HEK293 (cell line): ENCODE measurements around the gene HARS1.

Source experiments
- CTCF ChIA-PET: fragments of 350-600 bp; formaldehyde crosslinking; extraction: SDS; loops from one replicate; lab custom pipeline; 2021; ENCODE audit warnings: antibody characterized with exemption; lab: Yijun Ruan, JAX
- POLR2A ChIA-PET: fragments of 300-600 bp; formaldehyde crosslinking; extraction: SDS; loops from one replicate; lab custom pipeline; 2020; ENCODE audit warnings: antibody characterized with exemption, inconsistent platforms; lab: Yijun Ruan, JAX
- H3K27ac ChIP-seq: fragments of 200-500 bp; sonication (Bioruptor generic); 2 replicates; pipeline ENCODE4 v1.5.1; 2014; ENCODE audit warnings: low read depth, low read length, control low read depth, inconsistent platforms; ENCODE audit errors: extremely low read depth
- H3K36me3 ChIP-seq, 2 experiments: fragments of 200-500 bp in 1 of 2; sonication (Bioruptor generic) in 1 of 2; 1 replicate in 1 of 2; 2 replicates in 1 of 2; pipeline ENCODE4 v1.5.1; 2014 to 2017; ENCODE audit warnings: inconsistent platforms in 2 of 2, low read length in 2 of 2; ENCODE audit not compliant: control insufficient read depth in 2 of 2, insufficient read depth in 1 of 2
- H3K4me1 ChIP-seq: fragments of 200-500 bp; sonication (Bioruptor generic); 2 replicates; pipeline ENCODE4 v1.5.1; 2014; ENCODE audit warnings: mild to moderate bottlenecking, low read length, inconsistent platforms; ENCODE audit not compliant: control insufficient read depth, insufficient read depth
- H3K4me3 ChIP-seq: 2 replicates; pipeline ENCODE4 v1.5.1; 2011; ENCODE audit warnings: low read depth, mild to moderate bottlenecking, control low read depth, low read length, moderate library complexity
- H3K9me3 ChIP-seq: fragments of 200-500 bp; sonication (Bioruptor generic); 2 replicates; pipeline ENCODE4 v1.5.1; 2014; ENCODE audit warnings: low read depth, low read length, inconsistent platforms; ENCODE audit not compliant: control insufficient read depth, insufficient read depth
- GLIS2 ChIP-seq: fragments of 450-650 bp; formaldehyde crosslinking; IDR thresholded peaks from 2 replicates; pipeline ENCODE4 v1.5.1; 2016; ENCODE audit warnings: missing biosample characterization, missing genetic modification characterization
- REST ChIP-seq: fragments of 450-650 bp; formaldehyde crosslinking; IDR thresholded peaks from 2 replicates; pipeline ENCODE4 v1.5.1; 2016; ENCODE audit warnings: missing biosample characterization, missing genetic modification characterization
- ZEB2 ChIP-seq: fragments of 450-650 bp; formaldehyde crosslinking; IDR thresholded peaks from 2 replicates; pipeline ENCODE4 v1.5.1; 2016; ENCODE audit warnings: missing biosample characterization, missing genetic modification characterization
- ZNF175 ChIP-seq: fragments of 450-650 bp; formaldehyde crosslinking; IDR thresholded peaks from 2 replicates; pipeline ENCODE4 v1.5.1; 2016; ENCODE audit warnings: missing biosample characterization, missing genetic modification characterization
- ZNF19 ChIP-seq: fragments of 450-650 bp; formaldehyde crosslinking; IDR thresholded peaks from 2 replicates; pipeline ENCODE4; 2016; ENCODE audit warnings: missing biosample characterization, missing genetic modification characterization, low read depth
- ZNF202 ChIP-seq: fragments of 450-650 bp; formaldehyde crosslinking; IDR thresholded peaks from 2 replicates; pipeline ENCODE4 v1.5.1; 2016; ENCODE audit warnings: missing biosample characterization, missing genetic modification characterization, borderline replicate concordance
- ZNF292 ChIP-seq: fragments of 450-650 bp; formaldehyde crosslinking; IDR thresholded peaks from 2 replicates; pipeline ENCODE4 v1.5.1; 2016; ENCODE audit warnings: low read depth, missing biosample characterization, missing genetic modification characterization, borderline replicate concordance
- ZNF37A ChIP-seq: fragments of 450-650 bp; IDR thresholded peaks from 2 replicates; pipeline ENCODE4 v1.5.1; 2018; ENCODE audit warnings: missing biosample characterization, missing genetic modification characterization
- ZNF555 ChIP-seq: fragments of 450-650 bp; formaldehyde crosslinking; conservative IDR thresholded peaks from 2 replicates; pipeline ENCODE4 v1.5.1; 2017; ENCODE audit warnings: missing biosample characterization, mild to moderate bottlenecking, missing genetic modification characterization, inconsistent platforms
- ZNF585B ChIP-seq: fragments of 450-650 bp; formaldehyde crosslinking; IDR thresholded peaks from 2 replicates; pipeline ENCODE4 v1.5.1; 2016; ENCODE audit warnings: missing biosample characterization, missing genetic modification characterization
- ZNF600 ChIP-seq: fragments of 450-650 bp; formaldehyde crosslinking; IDR thresholded peaks from 2 replicates; pipeline ENCODE4 v1.5.1; 2016; ENCODE audit warnings: missing biosample characterization, missing genetic modification characterization
- ZNF623 ChIP-seq: fragments of 450-650 bp; formaldehyde crosslinking; IDR thresholded peaks from 2 replicates; pipeline ENCODE4 v1.5.1; 2016; ENCODE audit warnings: missing biosample characterization, missing genetic modification characterization
- ZNF639 ChIP-seq: fragments of 450-650 bp; formaldehyde crosslinking; IDR thresholded peaks from 2 replicates; pipeline ENCODE4 v1.5.1; 2016; ENCODE audit warnings: missing biosample characterization, missing genetic modification characterization
- ZNF654 ChIP-seq: fragments of 450-650 bp; formaldehyde crosslinking; IDR thresholded peaks from 2 replicates; pipeline ENCODE4 v1.5.1; 2016; ENCODE audit warnings: low read depth, missing biosample characterization, missing genetic modification characterization
- ZSCAN18 ChIP-seq: fragments of 450-650 bp; formaldehyde crosslinking; IDR thresholded peaks from 2 replicates; pipeline ENCODE4 v1.5.1; 2016; ENCODE audit warnings: missing biosample characterization, missing genetic modification characterization
- ZXDB ChIP-seq: fragments of 450-650 bp; formaldehyde crosslinking; IDR thresholded peaks from 2 replicates; pipeline ENCODE4 v1.5.1; 2016; ENCODE audit warnings: missing biosample characterization, missing genetic modification characterization

The HARS1 gene

GRCh38 chr5:140674629-140675028 is 16.5 kb downstream of the HARS1 start:
- ChIA-PET POLR2A (interaction anchor here (0.9 to 1.4 kb wide), 4 partner anchors 17 to 36 kb away, joined by 3 to 11 read pairs (median 8); partner anchors contain the start of genes HARS1, HARS2, IK and NDUFA2), CTCF (interaction anchor here (0.6 kb wide), 1 partner anchor 44 kb away, joined by 4 read pairs; no protein-coding TSS in a partner anchor)
- H3K4me3 ChIP-seq: no peak overlapping the region
- H3K4me1 ChIP-seq: no peaks in the 10 kb centered on the region
- peaks cover 20 to 93% of the 10 kb centered on the region in 2 experiments; a peak in 2 of 3 replicates for H3K36me3 ChIP-seq
- no peaks in the 10 kb centered on the region for H3K9me3 ChIP-seq
- no peak overlapping the region for H3K27ac ChIP-seq
- TF ChIP-seq ZNF202 (tag by site-specific recombination): no peak
- no peak for TF ChIP-seq ZNF654 (tag by site-specific recombination)
- TF ChIP-seq ZNF175 (tag by site-specific recombination): no peak
- TF ChIP-seq ZXDB (tag by site-specific recombination): no peak
- TF ChIP-seq ZSCAN18 (tag by site-specific recombination): no peak
- no peak for TF ChIP-seq ZNF600 (tag by site-specific recombination)
- no peak for TF ChIP-seq REST (tag by site-specific recombination)
- TF ChIP-seq ZEB2 (tag by site-specific recombination): no peak
- TF ChIP-seq ZNF639: no peak
- TF ChIP-seq ZNF37A: no peak
- no peak for TF ChIP-seq ZNF555 (tag by site-specific recombination)
- TF ChIP-seq ZNF585B (tag by site-specific recombination): no peak

GRCh38 chr5:140674211-140674610 is 17.0 kb downstream of the HARS1 start:
- Histone ChIP-seq H3K27ac (no peak overlapping the region), H3K9me3 (no peaks in the 10 kb centered on the region), H3K36me3 (peaks cover 23 to 93% of the 10 kb centered on the region in 2 experiments; a peak in 2 of 3 replicates), H3K4me3 (no peak overlapping the region), H3K4me1 (no peaks in the 10 kb centered on the region)
- TF ChIP-seq ZNF623 (tag by site-specific recombination) (no peak), ZNF19 (no peak), ZNF292 (tag by site-specific recombination) (no peak), GLIS2 (tag by site-specific recombination) (no peak), ZNF555 (tag by site-specific recombination) (no peak)
- CTCF ChIA-PET: interaction anchor here (1.0 kb wide), 1 partner anchor 48 kb away, joined by 3 read pairs; no protein-coding TSS in a partner anchor
- POLR2A ChIA-PET: interaction anchor here (1.2 to 1.4 kb wide), 2 partner anchors 17 to 27 kb away, joined by 10 to 11 read pairs; partner anchors contain the start of genes HARS1, HARS2, IK and NDUFA2
